Keratinocyte (primary cell): Measurements from ENCODE around the gene HBA2. TPM values are rescaled to one million over a fixed set of nuclear protein-coding genes. Genes with fewer than 3 reads are reported as not detected.

Experiments used
- DNase-seq: peaks from one replicate; pipeline ENCODE4 v3.0.0-alpha.2; 2011; ENCODE audit warnings: low read depth, missing footprints, low spot score
- FAIRE-seq: peaks from 2 replicates; lab custom pipeline; 2011; peaks lifted over from hg19 to GRCh38; lab: Jason Lieb, UNC
- H2AFZ ChIP-seq: 2 replicates; pipeline ENCODE4 v1.6.0; 2012; ENCODE audit warnings: low read length, control low read depth, inconsistent platforms; ENCODE audit not compliant: control insufficient read depth
- H3K27ac ChIP-seq: 2 replicates; pipeline ENCODE4 v1.5.1; 2011; ENCODE audit warnings: low read length; ENCODE audit not compliant: control insufficient read depth, insufficient read depth
- H3K27me3 ChIP-seq: 3 replicates; pipeline ENCODE4 v1.6.0; 2011; ENCODE audit warnings: low read length; ENCODE audit not compliant: control insufficient read depth, insufficient read depth; ENCODE audit errors: extremely low read depth
- H3K36me3 ChIP-seq, 2 experiments: 2 replicates in 1 of 2; 3 replicates in 1 of 2; pipeline ENCODE4 v1.5.1; 2011; ENCODE audit warnings: low read length in 2 of 2, mild to moderate bottlenecking in 1 of 2; ENCODE audit not compliant: control insufficient read depth in 2 of 2, insufficient read depth in 2 of 2; ENCODE audit errors: extremely low read depth in 1 of 2
- H3K4me1 ChIP-seq: 3 replicates; pipeline ENCODE4 v1.5.1; 2011; ENCODE audit warnings: low read length; ENCODE audit not compliant: control insufficient read depth, insufficient read depth; ENCODE audit errors: extremely low read depth
- H3K4me2 ChIP-seq: 3 replicates; pipeline ENCODE4 v1.6.0; 2011; ENCODE audit warnings: low read depth, low read length; ENCODE audit not compliant: control insufficient read depth, insufficient read depth; ENCODE audit errors: extremely low read depth
- H3K4me3 ChIP-seq, 3 experiments: fragments of 200-600 bp in 1 of 3; sonication (generic) in 1 of 3; 2 replicates in 2 of 3; 3 replicates in 1 of 3; pipeline ENCODE4 v1.5.1; 2011 to 2016; ENCODE audit warnings: low read length in 3 of 3, mild to moderate bottlenecking in 3 of 3, control low read depth in 2 of 3, inconsistent platforms in 1 of 3, low read depth in 1 of 3, mixed read lengths in 1 of 3, mixed run types in 1 of 3, moderate library complexity in 1 of 3; ENCODE audit not compliant: control insufficient read depth in 2 of 3, insufficient read depth in 2 of 3; ENCODE audit errors: extremely low read depth in 1 of 3
- H3K79me2 ChIP-seq: 2 replicates; pipeline ENCODE4 v1.6.0; 2012; ENCODE audit warnings: low read length; ENCODE audit not compliant: control insufficient read depth, insufficient read depth
- H3K9ac ChIP-seq: 3 replicates; pipeline ENCODE4 v1.6.0; 2011; ENCODE audit warnings: low read length; ENCODE audit not compliant: control insufficient read depth, insufficient read depth; ENCODE audit errors: extremely low read depth
- H3K9me1 ChIP-seq: 3 replicates; pipeline ENCODE4 v1.6.0; 2011; ENCODE audit warnings: low read length; ENCODE audit not compliant: control insufficient read depth, insufficient read depth; ENCODE audit errors: extremely low read depth
- H3K9me3 ChIP-seq: 2 replicates; pipeline ENCODE4 v1.5.1; 2012; ENCODE audit warnings: low read depth, low read length; ENCODE audit not compliant: control insufficient read depth
- H4K20me1 ChIP-seq: 3 replicates; pipeline ENCODE4 v1.6.0; 2011; ENCODE audit warnings: low read length; ENCODE audit not compliant: control insufficient read depth, insufficient read depth; ENCODE audit errors: extremely low read depth
- CTCF ChIP-seq, 3 experiments: IDR thresholded peaks in 1 of 3; conservative IDR thresholded peaks in 1 of 3; optimal IDR thresholded peaks in 1 of 3; 2 replicates in 2 of 3; 3 replicates in 1 of 3; pipeline versions ENCODE3 to v1.5.1; 2011; ENCODE audit warnings: low read length in 3 of 3, mild to moderate bottlenecking in 3 of 3, moderate library complexity in 2 of 3, control low read depth in 1 of 3, inconsistent platforms in 1 of 3; ENCODE audit not compliant: insufficient read depth in 2 of 3; ENCODE audit errors: extremely low read depth in 1 of 3
- EZH2 ChIP-seq: IDR thresholded peaks from one replicate; pipeline ENCODE4 v1.6.1; 2012; ENCODE audit warnings: inconsistent platforms, mild to moderate bottlenecking, low read length, moderate library complexity
- dilution Hi-C: fragments of 300-500 bp; cut with MboI; formaldehyde crosslinking; loops from one replicate; pipeline ENCODE4 v1.7.0; 2020; ENCODE audit warnings: low sequenced_read_pairs; ENCODE audit not compliant: extremely low pct_ligation_motif_present
- polyA plus RNA-seq, 5 experiments: library from polyadenylated mRNA; depleted of rRNA in 3 of 5; stranded (reverse) in 3 of 5; stranded (forward) in 1 of 5; unstranded in 1 of 5; fragments of >200 nt; gene quantifications; 1 replicate in 1 of 5; 2 replicates in 3 of 5; 3 replicates in 1 of 5; pipeline versions ENCODE4 v1.2.1 to v1.2.3, GENCODE V29; 2011 to 2012; ENCODE audit warnings: missing spikeins in 2 of 5, low read depth in 1 of 5, low replicate concordance in 1 of 5

HBA2 gene
- polyA plus RNA-seq, 1 donor (not counting 4 experiments of a cell fraction or from before 2014, with no cell fraction given) = not detected

GRCh38 chr16:132120-132519, 40.6 kb upstream of the HBA2 start:
- Histone ChIP-seq H3K36me3 (peaks cover 5 to 6% of the 10 kb centered on the region in 2 experiments), H3K79me2 (peaks cover 45% of the 10 kb centered on the region), H3K4me1 (no peaks in the 10 kb centered on the region), H3K9ac (no peak overlapping the region), H2AFZ (no peak overlapping the region), H3K4me2 (no peak overlapping the region), H3K27ac (no peak overlapping the region), H3K27me3 (no peaks in the 10 kb centered on the region), H3K9me1 (no peaks in the 10 kb centered on the region), H3K9me3 (no peaks in the 10 kb centered on the region), H4K20me1 (no peaks in the 10 kb centered on the region), H3K4me3 (no peak overlapping the region)
- dilution Hi-C loops = no loop called here
- FAIRE-seq (no peak), DNase-seq (no peak)
- TF ChIP-seq CTCF (optimal IDR thresholded peaks at IDR 0.05 in 1 of 3, IDR thresholded peaks at IDR 0.05 in 1 of 3, conservative IDR thresholded peaks at IDR 0.05 in 1 of 3; ENCODE audit: extremely low read depth in 1 of 3, insufficient read depth in 2 of 3, low read length in 3 of 3) = no peak
- TF ChIP-seq EZH2 = no peak

GRCh38 chr16:133716-134115, 39.0 kb upstream of the HBA2 start:
- Histone ChIP-seq H3K4me3 (no peak overlapping the region), H3K27me3 (no peaks in the 10 kb centered on the region), H3K79me2 (peaks cover 53% of the 10 kb centered on the region), H3K27ac (no peak overlapping the region), H3K9me1 (no peaks in the 10 kb centered on the region), H2AFZ (no peak overlapping the region), H3K9ac (no peak overlapping the region), H3K4me1 (no peaks in the 10 kb centered on the region), H4K20me1 (no peaks in the 10 kb centered on the region), H3K36me3 (peaks cover 5 to 6% of the 10 kb centered on the region in 2 experiments), H3K9me3 (no peaks in the 10 kb centered on the region), H3K4me2 (no peak overlapping the region)
- DNase-seq (no peak), FAIRE-seq (no peak)
- dilution Hi-C loops = no loop called here
- TF ChIP-seq EZH2 = no peak
- TF ChIP-seq CTCF (optimal IDR thresholded peaks at IDR 0.05 in 1 of 3, IDR thresholded peaks at IDR 0.05 in 1 of 3, conservative IDR thresholded peaks at IDR 0.05 in 1 of 3; ENCODE audit: extremely low read depth in 1 of 3, insufficient read depth in 2 of 3, low read length in 3 of 3) = no peak
